HG03066 (cell line): ENCODE data around the gene IL36A.

Source experiments
- ATAC-seq: cut with Tn5 transposase; IDR thresholded peaks from one replicate; pipeline ENCODE4 v1.9.1; 2021; ENCODE audit warnings: low read depth; ENCODE audit not compliant: unreplicated experiment

The IL36A gene

DNA sequence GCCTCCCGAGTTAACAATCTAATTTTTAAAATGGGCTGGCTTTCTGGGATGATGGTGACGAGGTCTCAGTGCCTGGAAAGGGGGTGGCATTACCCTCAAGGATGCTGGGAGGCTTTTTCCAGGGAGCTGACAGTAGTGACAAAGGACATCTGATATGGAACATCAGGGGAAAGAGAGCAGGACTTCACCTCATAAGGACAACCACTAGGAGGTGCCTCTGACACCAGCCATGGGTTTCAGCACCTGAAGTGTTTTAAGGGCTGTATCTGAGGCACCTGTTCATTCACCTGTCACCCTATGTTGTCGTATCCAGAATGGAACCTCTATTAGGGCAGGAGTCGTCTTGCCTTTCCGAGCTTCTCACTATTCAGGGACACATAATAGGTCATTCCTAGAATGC lies 36.6 kb downstream of the IL36A start:
- no peak for ATAC-seq

DNA sequence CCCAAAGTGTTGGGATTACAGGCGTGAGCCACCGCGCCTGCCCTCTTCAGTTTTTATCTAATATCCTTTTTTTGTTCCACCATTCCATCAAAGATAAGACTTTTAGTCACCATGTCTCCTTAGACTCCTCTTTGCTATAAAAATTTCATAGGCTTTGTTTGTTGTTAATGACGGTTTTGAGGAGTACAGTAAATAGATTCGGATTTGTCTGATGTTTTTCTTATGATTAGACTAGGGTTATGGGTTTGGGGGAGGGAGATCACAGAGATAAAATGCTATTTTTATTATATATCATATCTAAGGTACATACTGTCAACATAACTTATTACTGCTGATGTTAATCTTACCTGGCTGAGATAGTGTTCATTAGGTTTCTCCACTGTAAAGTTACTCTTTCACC lies 41.2 kb downstream of the IL36A start:
- ATAC-seq = no peak

DNA sequence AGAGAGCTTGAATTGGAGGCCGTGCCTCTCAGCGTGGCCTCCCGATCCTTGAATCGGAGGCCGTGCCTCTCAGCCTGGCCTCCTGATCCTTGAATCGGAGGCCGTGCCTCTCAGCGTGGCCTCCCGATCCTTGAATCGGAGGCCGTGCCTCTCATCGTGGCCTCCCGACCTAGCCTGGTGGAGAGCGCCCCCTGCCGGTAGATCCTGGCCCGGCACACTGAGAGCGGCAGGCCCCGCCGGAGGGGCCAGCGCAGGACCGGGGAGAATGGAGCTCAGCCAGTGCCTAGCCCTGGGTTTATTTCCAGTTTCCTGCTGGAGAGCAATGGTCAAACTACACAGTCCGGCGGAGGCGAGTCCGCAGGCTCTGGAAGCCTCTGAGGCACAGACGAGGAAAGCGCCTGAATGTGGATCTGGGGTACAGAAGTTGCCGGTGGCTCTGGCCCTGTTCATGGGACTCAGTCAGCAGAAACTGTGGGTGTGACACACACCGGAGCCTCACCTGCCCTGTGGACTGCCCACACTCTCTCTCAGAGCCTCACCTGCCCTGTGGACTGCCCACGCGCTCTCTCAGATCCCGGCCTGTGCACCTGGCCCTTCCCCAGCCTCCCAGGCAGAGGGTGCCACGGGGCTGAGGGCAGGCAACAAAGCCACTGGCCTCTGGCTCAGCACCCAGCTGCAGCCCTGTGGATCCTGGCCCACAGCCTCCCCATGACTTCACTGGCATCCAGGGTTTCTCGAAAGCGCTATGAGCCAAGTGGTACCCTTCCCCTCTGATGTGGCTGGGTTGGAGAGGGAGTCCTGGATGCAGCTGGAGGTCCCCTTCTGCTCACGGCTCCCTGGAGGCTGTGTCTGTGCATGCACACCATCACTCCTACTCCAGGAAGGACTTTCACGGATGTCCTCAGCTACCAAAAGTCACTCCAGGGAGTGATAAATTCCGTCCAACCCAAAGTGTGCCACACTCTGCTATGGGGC lies 45.9 kb downstream of the IL36A start:
- ATAC-seq = no peak

GRCh38 chr2:113052396-113052917 lies 47.2 kb downstream of the IL36A start, which contains the start of gene IL36B:
TSS of gene IL36B (minus strand) at chr2:113052867.
- ATAC-seq = no peak

DNA sequence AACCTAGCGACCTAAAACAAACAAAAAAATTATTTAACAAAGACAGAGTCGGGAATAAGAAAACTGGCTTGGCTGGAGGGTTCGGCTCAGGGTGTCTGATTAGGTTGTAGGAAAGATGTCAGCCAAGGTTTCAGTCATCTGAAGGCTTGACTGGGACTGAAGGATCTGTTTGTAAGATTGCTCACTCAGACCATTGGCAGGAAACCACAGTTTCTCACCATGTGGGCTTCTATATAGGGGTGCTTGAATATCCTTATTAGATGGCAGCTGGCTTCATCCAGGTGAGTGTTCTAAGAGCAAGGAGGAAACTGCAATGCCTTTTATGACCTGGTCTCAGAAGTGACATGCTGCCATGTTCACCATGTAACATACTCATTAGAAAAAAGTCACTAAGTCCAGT lies 48.4 kb downstream of the IL36A start:
- ATAC-seq = no peak

- no peak for ATAC-seq
Observed at GRCh38 chr2:113054066-113054465, 48.8 kb downstream of the IL36A start.

DNA sequence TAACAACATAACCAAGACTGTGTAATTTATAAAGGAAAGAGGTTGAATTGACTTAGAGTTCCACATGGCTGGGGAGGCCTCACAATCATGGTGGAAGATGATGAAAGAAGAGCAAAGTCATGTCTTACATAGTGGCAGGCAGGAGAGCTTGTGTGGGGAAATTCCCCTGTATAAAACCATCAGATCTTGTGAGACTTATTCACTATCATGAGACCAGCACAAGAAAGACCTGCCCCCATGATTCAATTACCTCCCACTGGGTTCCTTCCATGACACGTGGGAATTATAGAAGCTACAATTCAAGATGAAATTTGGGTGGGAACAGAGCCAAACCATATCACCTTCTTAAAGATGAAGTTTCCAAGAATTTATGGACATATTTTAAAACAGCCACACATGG lies 51.3 kb downstream of the IL36A start:
- no peak for ATAC-seq

GRCh38 chr2:113057117-113057516 lies 51.9 kb downstream of the IL36A start:
- no peak for ATAC-seq
